Measurements from ENCODE around the gene COX10.
"Not testable (repeated sequence)": the region's sequence is repeated elsewhere in the genome, so short reads cannot be mapped to it uniquely, and the experiment has no call there.

COX10 gene

DNA sequence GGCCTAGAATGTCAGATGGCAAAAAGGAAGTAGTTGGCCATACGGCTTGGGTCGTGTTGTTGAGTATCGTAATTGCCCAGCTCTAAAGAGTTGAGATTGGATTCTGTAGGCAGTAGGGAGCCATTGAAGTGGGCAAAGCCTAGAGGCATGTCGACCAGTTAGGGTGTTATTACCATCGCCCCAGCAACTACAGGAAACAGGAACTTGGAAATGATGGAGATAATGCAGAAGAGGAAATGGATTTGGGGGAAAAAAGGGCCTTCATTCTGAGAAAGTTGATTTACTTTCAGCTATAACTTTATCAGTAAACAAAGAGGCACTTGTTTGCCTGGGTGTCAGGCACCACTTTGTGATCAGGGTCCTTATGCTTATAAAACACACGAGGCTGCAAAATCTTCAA is 52.6 kb downstream of the COX10 start:
- DNase-seq (ENCODE audit: low read depth in 2 of 2): no peak

DNA sequence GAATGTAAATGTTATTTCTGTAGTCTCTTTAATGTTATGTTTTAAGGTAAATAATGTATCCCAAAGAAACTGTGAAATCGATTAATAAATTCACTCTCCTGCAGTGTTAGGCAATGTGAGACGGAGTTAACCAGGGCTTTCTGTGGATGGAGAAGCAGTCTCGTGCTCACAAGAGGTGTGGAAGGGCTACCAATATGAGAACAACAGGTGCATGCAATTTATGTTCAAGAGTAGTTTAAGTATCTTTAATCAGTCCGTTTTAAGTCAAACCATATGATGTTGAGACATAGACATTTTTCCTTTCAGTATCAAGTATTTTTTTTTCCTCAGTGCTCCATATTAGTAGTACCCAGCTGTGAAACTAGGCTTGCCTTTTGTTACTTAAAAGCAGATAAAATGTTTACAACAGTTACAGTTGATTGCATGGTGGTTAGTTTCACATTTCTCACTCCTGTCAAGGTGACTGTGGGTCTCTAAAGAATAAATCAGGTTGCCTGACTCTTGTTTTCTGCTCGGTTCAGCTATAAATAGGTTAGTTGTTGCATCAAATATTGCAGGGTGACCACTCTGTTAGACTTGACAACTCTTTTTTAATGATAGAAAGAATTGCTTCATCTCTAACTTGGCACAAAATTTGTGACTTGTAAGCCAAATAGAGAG is 54.4 kb downstream of the COX10 start:
- DNase-seq (ENCODE audit: low read depth in 2 of 2): no peak

GRCh38 chr17:14124854-14125253 is 55.5 kb downstream of the COX10 start:
- no peak for DNase-seq (ENCODE audit: low read depth in 2 of 2)

- DNase-seq (ENCODE audit: low read depth in 2 of 2): no peak
Observed at GRCh38 chr17:14125518-14126137, 56.3 kb downstream of the COX10 start.

- DNase-seq (ENCODE audit: low read depth in 2 of 2): no peak
Observed at GRCh38 chr17:14133104-14133503, 63.8 kb downstream of the COX10 start.

DNA sequence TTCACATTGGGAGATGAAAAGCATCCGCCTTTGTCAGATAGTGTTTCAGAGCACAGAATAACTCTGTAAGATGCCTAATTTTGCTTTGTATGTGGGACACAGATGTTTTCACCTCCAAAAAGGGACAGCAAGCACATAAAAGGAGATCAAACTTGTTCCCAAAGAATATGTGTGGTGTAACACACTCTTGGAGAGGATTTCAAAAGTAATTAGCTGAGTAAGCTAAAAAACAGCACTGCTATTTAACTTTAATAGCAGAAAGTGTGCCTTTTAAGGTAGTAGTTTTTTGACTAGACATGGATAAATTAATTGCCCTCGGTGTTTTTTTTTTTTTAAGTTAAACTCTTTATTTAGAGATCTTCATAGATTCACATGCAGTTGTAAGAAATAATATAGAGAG is 65.2 kb downstream of the COX10 start:
- DNase-seq (ENCODE audit: low read depth in 2 of 2): no peak

DNA sequence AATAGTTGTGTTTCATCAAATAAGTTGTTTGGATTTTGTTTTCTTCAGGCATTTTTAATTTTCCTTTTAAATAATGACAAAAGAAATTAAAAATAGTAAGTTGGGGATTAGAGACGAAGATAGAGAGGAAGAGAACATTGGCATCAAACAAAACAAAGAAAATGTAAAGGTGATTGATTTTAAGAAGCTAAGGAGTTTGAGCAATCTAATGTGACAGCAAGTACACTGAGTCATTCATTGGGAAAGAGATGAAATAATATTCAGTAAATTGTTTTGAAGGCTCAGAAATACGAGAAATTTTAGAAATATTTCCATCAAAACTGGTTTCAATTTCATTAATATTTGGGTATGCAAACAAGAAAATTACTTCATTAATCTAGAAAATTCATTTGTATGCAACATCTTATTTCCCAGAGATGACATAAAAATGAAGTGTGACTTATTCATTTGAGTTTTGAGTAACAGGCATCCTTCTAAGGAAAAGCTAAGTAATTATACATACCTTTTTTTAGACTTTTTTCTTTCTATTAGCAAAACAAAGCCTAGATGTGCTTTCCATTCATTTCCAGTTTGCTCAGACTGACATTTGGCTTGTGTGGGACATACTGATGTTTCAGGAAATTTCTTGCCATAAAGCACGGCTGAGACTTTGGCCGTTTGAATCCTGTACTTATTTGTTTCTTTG is 66.7 kb downstream of the COX10 start:
- no peak for DNase-seq (ENCODE audit: low read depth in 2 of 2)

DNA sequence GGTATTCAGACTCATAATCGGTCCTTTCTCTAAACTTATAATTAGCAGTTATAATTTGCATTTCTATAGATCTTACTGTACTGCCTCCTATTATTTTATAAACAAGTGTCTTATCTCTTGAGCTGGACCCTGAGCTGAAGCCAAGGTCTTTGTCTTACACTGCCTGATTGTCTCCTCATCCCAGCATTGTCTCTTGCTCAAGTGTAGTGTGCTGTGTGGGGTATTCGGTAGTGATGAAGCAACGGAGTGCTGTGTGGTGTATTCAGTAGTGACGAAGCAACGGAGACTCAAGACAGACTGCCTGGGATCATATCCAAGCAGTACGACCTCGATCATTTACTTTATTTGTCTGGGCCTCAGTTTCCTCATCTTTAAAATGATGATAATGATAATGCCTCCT is 69.3 kb downstream of the COX10 start:
- no peak for DNase-seq (ENCODE audit: low read depth in 2 of 2)

GRCh38 chr17:14143688-14144087 is 74.4 kb downstream of the COX10 start:
- no peak for DNase-seq (ENCODE audit: low read depth in 2 of 2)

- no peak for DNase-seq (ENCODE audit: low read depth in 2 of 2)
Observed at GRCh38 chr17:14144508-14144907, 75.2 kb downstream of the COX10 start.

DNA sequence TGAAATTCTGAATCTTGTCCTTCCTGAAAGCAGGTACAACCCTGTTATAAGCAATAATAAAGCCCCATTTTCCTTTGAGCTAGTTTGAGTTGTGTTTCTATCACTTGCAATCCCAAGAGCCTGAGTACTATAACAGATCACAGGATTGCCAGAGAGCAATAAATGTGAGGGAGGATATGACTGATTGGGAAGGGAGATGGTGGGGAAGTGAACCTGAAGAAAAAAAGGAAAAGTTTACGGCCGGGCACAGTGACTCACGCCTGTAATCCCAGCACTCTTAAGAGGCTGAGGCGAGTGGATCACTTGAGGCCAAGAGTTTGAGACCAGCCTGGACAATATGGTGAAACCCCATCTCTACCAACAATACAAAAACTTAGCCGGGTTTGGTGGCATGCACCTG is 80.4 kb downstream of the COX10 start:
- DNase-seq (ENCODE audit: low read depth in 2 of 2): no peak

- no peak for DNase-seq (ENCODE audit: low read depth in 2 of 2)
Observed at GRCh38 chr17:14150619-14151018, 81.3 kb downstream of the COX10 start.

- no peak for DNase-seq (ENCODE audit: low read depth in 2 of 2)
Observed at GRCh38 chr17:14152721-14153120, 83.4 kb downstream of the COX10 start.

DNA sequence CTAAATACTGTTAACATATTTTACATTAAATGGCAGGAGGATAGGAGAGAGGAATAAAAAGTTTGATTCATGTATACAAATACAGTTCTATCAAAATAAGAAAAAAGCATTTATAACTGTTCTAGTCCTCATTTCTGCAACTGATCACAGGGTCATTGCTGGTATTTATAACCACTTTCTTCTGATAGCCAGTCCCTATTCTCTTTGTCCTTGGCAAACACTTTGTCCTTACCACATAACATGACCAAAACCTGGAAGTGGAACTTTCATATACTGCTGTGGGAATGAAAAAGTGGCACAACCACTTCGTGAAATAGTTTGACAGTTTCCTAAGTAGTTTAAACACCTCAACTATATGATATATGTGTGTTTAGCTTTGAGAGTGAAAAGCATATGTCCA is 84.1 kb downstream of the COX10 start:
- no peak for DNase-seq (ENCODE audit: low read depth in 2 of 2)

DNA sequence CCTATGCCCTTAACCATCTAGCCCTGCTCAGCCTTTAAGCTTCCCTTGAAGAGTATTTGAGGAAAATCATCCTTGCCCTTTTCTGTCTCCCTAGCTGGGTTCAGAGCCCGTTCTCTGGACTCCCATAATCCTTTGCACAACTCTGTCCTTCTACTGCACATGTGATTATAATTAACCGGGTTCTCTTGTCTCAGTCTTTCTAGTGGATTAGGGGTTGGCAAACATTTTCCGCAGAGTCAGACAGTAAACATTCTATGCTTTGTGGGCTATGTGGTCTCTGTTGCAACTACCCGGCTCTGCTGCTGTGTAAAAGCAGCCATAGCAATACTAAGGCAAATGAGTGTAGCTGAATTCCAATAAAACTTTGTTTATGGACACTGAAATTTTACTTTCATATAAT is 87.4 kb downstream of the COX10 start:
- DNase-seq (ENCODE audit: low read depth in 2 of 2): no peak

- DNase-seq (ENCODE audit: low read depth in 2 of 2): no peak
Observed at GRCh38 chr17:14157822-14158221, 88.5 kb downstream of the COX10 start.

DNA sequence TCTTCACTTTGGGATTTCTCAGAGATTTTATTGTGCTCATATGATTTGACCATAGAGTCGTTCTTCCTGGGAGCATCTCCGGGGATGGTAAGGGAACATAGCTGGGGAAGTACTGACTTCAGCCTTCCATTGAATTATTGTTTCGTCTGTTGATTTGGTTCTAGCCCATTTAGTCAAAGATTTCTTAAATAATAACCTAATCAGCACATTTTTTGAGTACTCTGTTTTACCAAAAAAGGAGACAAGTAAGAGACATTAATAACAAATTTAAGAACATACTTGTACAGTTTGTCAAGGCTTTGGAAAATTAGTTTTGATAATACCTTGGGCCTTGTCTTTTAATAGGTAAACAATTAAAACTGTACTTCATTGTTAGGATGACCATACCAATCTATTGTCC is 89.4 kb downstream of the COX10 start:
- no peak for DNase-seq (ENCODE audit: low read depth in 2 of 2)

GRCh38 chr17:14161419-14161818 is 92.1 kb downstream of the COX10 start:
- no peak for DNase-seq (ENCODE audit: low read depth in 2 of 2)

GRCh38 chr17:14165616-14166015 is 96.3 kb downstream of the COX10 start:
- DNase-seq (ENCODE audit: low read depth in 2 of 2): no peak

GRCh38 chr17:14167831-14168230 is 98.5 kb downstream of the COX10 start:
- not testable (repeated sequence) for DNase-seq (ENCODE audit: low read depth in 2 of 2)

DNA sequence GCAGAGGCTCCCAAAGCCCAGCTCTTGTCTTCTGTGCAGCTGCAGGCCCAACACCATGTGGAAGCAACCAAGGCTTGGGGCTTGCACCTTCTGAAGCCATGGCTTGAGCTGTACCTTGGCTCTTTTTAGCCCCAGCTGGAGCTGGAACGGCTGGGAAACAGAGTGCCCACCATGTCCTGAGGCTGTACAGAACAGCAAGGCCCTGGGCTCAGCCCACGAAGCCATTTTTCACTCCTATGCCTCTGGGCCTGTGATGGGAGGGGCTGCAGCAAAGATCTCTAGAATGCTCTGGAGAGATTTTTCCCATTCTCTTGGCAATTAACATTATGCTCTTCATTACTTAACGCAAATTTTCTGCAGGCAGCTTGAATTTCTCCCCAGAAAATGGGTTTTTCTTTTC is 99.3 kb downstream of the COX10 start:
- DNase-seq (ENCODE audit: low read depth in 2 of 2): no peak

GRCh38 chr17:14169287-14169686 is 100.0 kb downstream of the COX10 start:
- DNase-seq (ENCODE audit: low read depth in 2 of 2): no peak

DNA sequence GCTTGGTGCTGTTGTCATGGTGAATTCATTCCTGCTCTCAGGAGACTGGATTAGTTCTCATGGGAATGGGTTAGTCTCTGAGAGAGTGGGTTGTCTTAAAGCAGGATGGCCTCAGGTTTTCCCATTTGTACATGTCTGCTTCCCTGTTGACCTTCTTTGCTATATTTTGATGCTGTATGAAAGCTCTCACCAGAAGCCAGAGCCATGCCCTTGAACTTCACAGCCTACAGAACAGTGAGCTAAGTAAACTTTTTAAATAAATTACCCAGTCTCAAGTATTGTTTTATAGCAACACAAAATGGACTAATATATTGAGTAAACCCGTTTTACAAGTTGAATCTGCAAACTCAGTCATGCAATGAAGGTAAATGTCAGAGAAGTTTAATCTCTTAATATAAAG is 100.6 kb downstream of the COX10 start:
- no peak for DNase-seq (ENCODE audit: low read depth in 2 of 2)
